WTC11 (cell line): ENCODE measurements around the gene S1PR1. TPM values are rescaled to one million over a fixed set of nuclear protein-coding genes. Genes with fewer than 3 reads are reported as not detected.

ENCODE experiments used
- ATAC-seq: fragments of 200-7000 bp; cut with Tn5 transposase; 2 replicates; pipeline ENCODE4 v1.10.0; 2021; ENCODE audit warnings: mild to moderate bottlenecking, moderate library complexity
- CTCF ChIA-PET: fragments of 300-600 bp; sonication (Branson Sonifier 250); formaldehyde crosslinking; loops from one replicate; lab custom pipeline; 2021; ENCODE audit warnings: antibody characterized with exemption; lab: Charles Lee
- POLR2A ChIA-PET: fragments of 350-600 bp; sonication (Branson Sonifier 250); formaldehyde crosslinking; loops from one replicate; lab custom pipeline; 2021; ENCODE audit warnings: antibody characterized with exemption; lab: Charles Lee
- DNase-seq: peaks from one replicate; pipeline ENCODE4 v3.0.0; 2021; ENCODE audit warnings: low spot score
- H3K27ac Mint-ChIP-seq: 2 replicates; pipeline ENCODE4 v1.8.0; 2021; ENCODE audit warnings: mixed read lengths
- H3K27me3 Mint-ChIP-seq: 2 replicates; pipeline ENCODE4 v1.8.0; 2021; ENCODE audit warnings: low read depth, mild to moderate bottlenecking, moderate library complexity, mixed read lengths
- H3K36me3 Mint-ChIP-seq: 2 replicates; pipeline ENCODE4 v1.8.0; 2021; ENCODE audit warnings: mixed read lengths
- H3K4me1 Mint-ChIP-seq: 2 replicates; pipeline ENCODE4 v1.8.0; 2022; ENCODE audit warnings: mixed read lengths
- H3K4me3 Mint-ChIP-seq: 2 replicates; pipeline ENCODE4 v1.8.0; 2021; ENCODE audit warnings: mild to moderate bottlenecking, moderate library complexity, mixed read lengths
- H3K9me3 Mint-ChIP-seq: 2 replicates; pipeline ENCODE4 v1.8.0; 2021; ENCODE audit warnings: mixed read lengths
- ATF2 ChIP-seq: sonication (generic); formaldehyde crosslinking; IDR thresholded peaks from 2 replicates; pipeline ENCODE4 v1.8.1; 2022; ENCODE audit warnings: low read depth, missing genetic modification reagents, borderline replicate concordance
- ATF3 ChIP-seq: sonication (generic); formaldehyde crosslinking; conservative IDR thresholded peaks from 2 replicates; pipeline ENCODE4 v1.8.1; 2022; ENCODE audit warnings: mild to moderate bottlenecking, missing genetic modification reagents
- ATF6 ChIP-seq: sonication (generic); formaldehyde crosslinking; IDR thresholded peaks from 2 replicates; pipeline ENCODE4 v1.8.1; 2023; ENCODE audit warnings: mild to moderate bottlenecking, missing genetic modification reagents
- CDX4 ChIP-seq: fragments of 250-450 bp; sonication (Bioruptor Pico); IDR thresholded peaks from 2 replicates; pipeline ENCODE4 v1.9.0; 2021; ENCODE audit warnings: moderate library complexity, mild to moderate bottlenecking, inconsistent platforms, borderline replicate concordance
- CREM ChIP-seq: sonication (generic); formaldehyde crosslinking; IDR thresholded peaks from 2 replicates; pipeline ENCODE4 v1.8.1; 2022; ENCODE audit warnings: mild to moderate bottlenecking, missing genetic modification reagents, moderate library complexity
- E2F1 ChIP-seq: sonication (generic); formaldehyde crosslinking; IDR thresholded peaks from 2 replicates; pipeline ENCODE4 v1.8.0; 2022; ENCODE audit warnings: mild to moderate bottlenecking, missing genetic modification reagents
- ERG ChIP-seq: fragments of 250-450 bp; sonication (Bioruptor Pico); IDR thresholded peaks from 2 replicates; pipeline ENCODE4 v1.8.0; 2021; ENCODE audit warnings: mild to moderate bottlenecking
- FOXJ3 ChIP-seq: sonication (generic); formaldehyde crosslinking; IDR thresholded peaks from 2 replicates; pipeline ENCODE4 v1.9.0; 2021; ENCODE audit warnings: missing genetic modification reagents, mild to moderate bottlenecking, borderline replicate concordance
- HMGXB4 ChIP-seq: sonication (generic); formaldehyde crosslinking; IDR thresholded peaks from 2 replicates; pipeline ENCODE4 v1.8.1; 2023; ENCODE audit warnings: mild to moderate bottlenecking, moderate library complexity, missing genetic modification reagents
- IRF2 ChIP-seq: sonication (generic); formaldehyde crosslinking; IDR thresholded peaks from 2 replicates; pipeline ENCODE4 v1.8.0; 2022; ENCODE audit warnings: low read depth, missing genetic modification reagents, borderline replicate concordance
- JAZF1 ChIP-seq: fragments of 250-450 bp; sonication (Bioruptor Pico); IDR thresholded peaks from 2 replicates; pipeline ENCODE4 v1.9.0; 2021; ENCODE audit warnings: moderate library complexity, mild to moderate bottlenecking, inconsistent platforms
- MAX ChIP-seq: sonication (generic); formaldehyde crosslinking; IDR thresholded peaks from 2 replicates; pipeline ENCODE4 v1.8.0; 2022; ENCODE audit warnings: mild to moderate bottlenecking, missing genetic modification reagents
- NFE2L1 ChIP-seq: sonication (generic); formaldehyde crosslinking; IDR thresholded peaks from 2 replicates; pipeline ENCODE4 v1.8.1; 2023; ENCODE audit warnings: missing genetic modification reagents
- NR2C2 ChIP-seq: sonication (generic); formaldehyde crosslinking; IDR thresholded peaks from 2 replicates; pipeline ENCODE4 v1.8.0; 2022; ENCODE audit warnings: mild to moderate bottlenecking, missing genetic modification reagents
- SMAD3 ChIP-seq: sonication (generic); formaldehyde crosslinking; IDR thresholded peaks from 2 replicates; pipeline ENCODE4 v1.8.0; 2022; ENCODE audit warnings: missing genetic modification reagents, mild to moderate bottlenecking, borderline replicate concordance
- SMAD4 ChIP-seq: sonication (generic); formaldehyde crosslinking; IDR thresholded peaks from 2 replicates; pipeline ENCODE4 v1.8.0; 2022; ENCODE audit warnings: mild to moderate bottlenecking, missing genetic modification reagents
- TEAD1 ChIP-seq: sonication (generic); formaldehyde crosslinking; IDR thresholded peaks from 2 replicates; pipeline ENCODE4 v1.8.0; 2022; ENCODE audit warnings: mild to moderate bottlenecking, missing genetic modification reagents
- TP53 ChIP-seq: sonication (generic); formaldehyde crosslinking; IDR thresholded peaks from 2 replicates; pipeline ENCODE4 v1.8.1; 2023; ENCODE audit warnings: mild to moderate bottlenecking, missing genetic modification reagents
- ZNF232 ChIP-seq: sonication (generic); formaldehyde crosslinking; IDR thresholded peaks from 2 replicates; pipeline ENCODE4 v1.8.0; 2022; ENCODE audit warnings: mild to moderate bottlenecking, missing genetic modification reagents
- ZNF396 ChIP-seq: fragments of 250-450 bp; sonication (Bioruptor Pico); IDR thresholded peaks from 2 replicates; pipeline ENCODE4 v1.8.0; 2021; ENCODE audit warnings: mild to moderate bottlenecking, moderate library complexity, borderline replicate concordance
- ZNF416 ChIP-seq: fragments of 250-450 bp; sonication (Bioruptor Pico); IDR thresholded peaks from 2 replicates; pipeline ENCODE4 v1.9.0; 2021; ENCODE audit warnings: mild to moderate bottlenecking, inconsistent platforms
- ZNF671 ChIP-seq: fragments of 250-450 bp; sonication (Bioruptor Pico); IDR thresholded peaks from 2 replicates; pipeline ENCODE4 v1.8.0; 2021; ENCODE audit warnings: mild to moderate bottlenecking
- total RNA-seq: library from RNA; stranded (reverse); gene quantifications from 3 replicates; pipeline ENCODE4 v1.2.3, GENCODE V29; 2021

Gene S1PR1
- total RNA-seq, 1 experiment from 2014 or later = 3.2 TPM

- TF ChIP-seq ZNF396 (CRISPR knock-in tag) (no peak), ZNF671 (no peak), MAX (CRISPR knock-in tag) (no peak), FOXJ3 (CRISPR knock-in tag) (no peak), NR2C2 (CRISPR knock-in tag) (no peak), SMAD4 (CRISPR knock-in tag) (no peak), JAZF1 (no peak), ZNF416 (no peak), ATF2 (CRISPR knock-in tag) (no peak)
- ATAC-seq (no peak), DNase-seq (no peak)
- Mint-ChIP-seq H3K27me3 (no peaks in the 10 kb centered on the region), H3K36me3 (no peaks in the 10 kb centered on the region), H3K9me3 (peaks cover 3% of the 10 kb centered on the region), H3K4me3 (no peak overlapping the region), H3K27ac (no peak overlapping the region), H3K4me1 (no peaks in the 10 kb centered on the region)
- ChIA-PET CTCF (no interaction called here), POLR2A (no interaction called here)
These were observed 45.8 kb upstream of the S1PR1 start for GRCh38 chr1:101191049-101191448.

- Mint-ChIP-seq H3K27me3 (no peaks in the 10 kb centered on the region), H3K9me3 (no peaks in the 10 kb centered on the region), H3K4me3 (no peak overlapping the region), H3K36me3 (no peaks in the 10 kb centered on the region), H3K27ac (no peak overlapping the region), H3K4me1 (no peaks in the 10 kb centered on the region)
- TF ChIP-seq NFE2L1 (CRISPR knock-in tag) (no peak), ZNF416 (no peak), TP53 (CRISPR knock-in tag) (no peak), ZNF232 (no peak), ATF2 (CRISPR knock-in tag) (no peak), ATF3 (CRISPR knock-in tag) (no peak), ERG (no peak)
- ChIA-PET CTCF (no interaction called here), POLR2A (no interaction called here)
- ATAC-seq (no peak), DNase-seq (no peak)
These were observed 43.1 kb upstream of the S1PR1 start for GRCh38 chr1:101193733-101194169.

GRCh38 chr1:101194746-101195145 lies 42.1 kb upstream of the S1PR1 start:
- CTCF ChIA-PET = interaction anchor here (1.3 kb wide), 1 partner anchor 44 kb away, joined by 4 read pairs; no protein-coding TSS in a partner anchor
- Mint-ChIP-seq H3K4me1 (no peaks in the 10 kb centered on the region), H3K9me3 (no peaks in the 10 kb centered on the region), H3K27me3 (no peaks in the 10 kb centered on the region)
- no peak for ATAC-seq
- POLR2A ChIA-PET = no interaction called here
- DNase-seq = no peak
- no peak for TF ChIP-seq IRF2 (CRISPR knock-in tag)
- TF ChIP-seq CDX4 (CRISPR knock-in tag) = no peak
- no peak for TF ChIP-seq E2F1
- TF ChIP-seq TEAD1 (CRISPR knock-in tag) = no peak
- TF ChIP-seq CREM (CRISPR knock-in tag) = no peak
- no peak for TF ChIP-seq ATF6 (CRISPR knock-in tag)
- no peak for TF ChIP-seq HMGXB4 (CRISPR knock-in tag)
- TF ChIP-seq ZNF232 = no peak
- no peak for TF ChIP-seq SMAD3
- no peak for TF ChIP-seq TP53 (CRISPR knock-in tag)
- TF ChIP-seq, all 79 proteins: peak for 0
- H3K36me3 Mint-ChIP-seq = no peaks in the 10 kb centered on the region
- no peak overlapping the region for H3K4me3 Mint-ChIP-seq
- no peak overlapping the region for H3K27ac Mint-ChIP-seq
